Ishikawa (cell line): Measurements from ENCODE around the gene TRIM16.
"Not testable (repeated sequence)": the region's sequence is repeated elsewhere in the genome, so short reads cannot be mapped to it uniquely, and the experiment has no call there.

ENCODE experiments used
- CREB1 ChIP-seq: IDR thresholded peaks from 2 replicates; pipeline ENCODE4 v1.6.1; 2012; ENCODE audit warnings: low read depth
- EP300 ChIP-seq: IDR thresholded peaks from 2 replicates; pipeline ENCODE4 v1.6.1; 2012; ENCODE audit warnings: borderline replicate concordance
- FOXM1 ChIP-seq: IDR thresholded peaks from 2 replicates; pipeline ENCODE4 v1.6.1; 2012; ENCODE audit warnings: low read depth, borderline replicate concordance
- NFIC ChIP-seq: IDR thresholded peaks from 2 replicates; pipeline ENCODE4 v1.6.1; 2012
- RAD21 ChIP-seq: IDR thresholded peaks from 2 replicates; pipeline ENCODE4 v1.6.1; 2012; ENCODE audit warnings: low read depth
- REST ChIP-seq: IDR thresholded peaks from 2 replicates; pipeline ENCODE4 v1.6.1; 2012; ENCODE audit warnings: low read depth, mild to moderate bottlenecking
- TAF1 ChIP-seq: IDR thresholded peaks from 2 replicates; pipeline ENCODE4 v1.6.1; 2012; ENCODE audit warnings: low read depth, mild to moderate bottlenecking
- TCF12 ChIP-seq: IDR thresholded peaks from 2 replicates; pipeline ENCODE4 v1.6.1; 2012; ENCODE audit warnings: low read depth
- TEAD4 ChIP-seq: IDR thresholded peaks from 2 replicates; pipeline ENCODE4 v1.6.1; 2012
- YY1 ChIP-seq: IDR thresholded peaks from 2 replicates; pipeline ENCODE4 v1.6.1; 2012; ENCODE audit warnings: low read depth

DNA sequence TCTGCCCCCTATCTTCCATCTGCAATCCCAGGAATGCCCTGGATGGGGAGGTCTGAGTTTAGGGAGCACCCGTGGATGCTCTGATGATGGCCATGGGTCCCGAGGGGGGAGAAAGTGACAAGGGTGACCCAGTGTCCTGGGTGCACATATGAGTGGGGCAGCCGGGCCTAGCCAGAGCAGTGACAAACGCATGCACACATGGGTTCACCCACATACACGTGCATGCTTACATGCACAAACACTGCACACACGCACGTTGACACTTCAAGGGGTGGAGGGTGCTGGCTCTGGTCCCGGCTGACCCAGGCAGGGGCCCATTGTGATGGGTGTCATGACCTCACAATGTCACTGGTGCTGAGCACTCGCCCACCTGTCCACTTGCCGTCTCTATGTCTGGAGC, 47.8 kb upstream of the TRIM16 start, which contains the start of gene TBC1D26:
- TF ChIP-seq FOXM1, REST, EP300, NFIC, YY1, RAD21, TAF1, CREB1, TCF12, TEAD4: not testable (repeated sequence)
